GM23248 (cell line): ENCODE results near the gene BTBD3. TPM values are rescaled to one million over a fixed set of nuclear protein-coding genes. Genes with fewer than 3 reads are reported as not detected.

Experiments
- DNase-seq: peaks from one replicate; pipeline ENCODE4 v3.0.0-alpha.2; 2015
- H2AFZ ChIP-seq: fragments of 200-600 bp; sonication (generic); 2 replicates; pipeline ENCODE4 v1.6.1; 2016; ENCODE audit warnings: antibody characterized with exemption
- H3F3A ChIP-seq: fragments of 200-600 bp; sonication (generic); 2 replicates; pipeline ENCODE4 v1.6.1; 2016; ENCODE audit warnings: mild to moderate bottlenecking, antibody characterized with exemption, mixed run types; ENCODE audit not compliant: insufficient read depth
- H3K27ac ChIP-seq: fragments of 200-600 bp; sonication (generic); 2 replicates; pipeline ENCODE4 v1.5.1; 2016; ENCODE audit warnings: mild to moderate bottlenecking
- H3K27me3 ChIP-seq: fragments of 200-600 bp; sonication (generic); replicated peaks from 2 replicates; pipeline ENCODE4 v1.6.1; 2016; ENCODE audit warnings: mild to moderate bottlenecking; ENCODE audit not compliant: insufficient read depth
- H3K36me3 ChIP-seq: fragments of 200-600 bp; sonication (generic); 2 replicates; pipeline ENCODE4 v1.6.1; 2016; ENCODE audit warnings: low read depth, mild to moderate bottlenecking
- H3K4me1 ChIP-seq: fragments of 200-600 bp; sonication (generic); 2 replicates; pipeline ENCODE4 v1.6.1; 2016; ENCODE audit warnings: mild to moderate bottlenecking; ENCODE audit not compliant: insufficient read depth
- H3K4me2 ChIP-seq: fragments of 200-600 bp; sonication (generic); one replicate; pipeline ENCODE4 v1.6.1; 2016; ENCODE audit warnings: mild to moderate bottlenecking; ENCODE audit not compliant: unreplicated experiment
- H3K4me3 ChIP-seq: fragments of 200-600 bp; sonication (generic); 2 replicates; pipeline ENCODE4 v1.5.1; 2016; ENCODE audit warnings: mild to moderate bottlenecking
- H3K79me2 ChIP-seq: fragments of 200-600 bp; sonication (generic); 2 replicates; pipeline ENCODE4 v1.6.1; 2016; ENCODE audit warnings: mild to moderate bottlenecking; ENCODE audit not compliant: insufficient read depth
- H3K9ac ChIP-seq: fragments of 200-600 bp; sonication (generic); 2 replicates; pipeline ENCODE4 v1.6.1; 2016; ENCODE audit warnings: mild to moderate bottlenecking
- H3K9me2 ChIP-seq: fragments of 200-600 bp; sonication (generic); 2 replicates; pipeline ENCODE4 v1.6.1; 2016; ENCODE audit warnings: mixed run types, mild to moderate bottlenecking, moderate library complexity; ENCODE audit not compliant: insufficient read depth
- H3K9me3 ChIP-seq: fragments of 200-600 bp; sonication (generic); one replicate; pipeline ENCODE4 v1.6.1; 2017; ENCODE audit warnings: low read depth
- H4K20me1 ChIP-seq: fragments of 200-600 bp; sonication (generic); 2 replicates; pipeline ENCODE4 v1.6.0; 2016; ENCODE audit not compliant: insufficient read depth
- EZH2 ChIP-seq: fragments of 200-600 bp; sonication (generic); IDR thresholded peaks from 2 replicates; pipeline ENCODE4 v1.6.1; 2018; ENCODE audit warnings: antibody characterized with exemption, mild to moderate bottlenecking; ENCODE audit not compliant: insufficient read depth, poor library complexity, severe bottlenecking
- EZH2phosphoT487 ChIP-seq: fragments of 200-600 bp; sonication (generic); IDR thresholded peaks from 2 replicates; pipeline ENCODE4 v1.6.1; 2018; ENCODE audit warnings: antibody characterized with exemption, moderate library complexity, mild to moderate bottlenecking, low read depth; ENCODE audit not compliant: insufficient read depth
- WGBS, 2 experiments: methylation state at CpG; one replicate each; pipeline ENCODE4 v1.1.6; 2015 to 2017; ENCODE audit warnings: low lambda C conversion rate in 2 of 2, low coverage in 1 of 2; ENCODE audit errors: missing lambda C conversion rate in 2 of 2; 5-methylcytosine and 5-hydroxymethylcytosine counted together
- in situ Hi-C: fragments of 300-500 bp; cut with MboI; formaldehyde crosslinking; loops from 2 replicates; pipeline ENCODE4 v1.15.0; 2020
- polyA plus RNA-seq: library from polyadenylated mRNA; unstranded; fragments of >200 nt; fragmentation: Nextera tagmentation; extraction: Ambion mirVana; gene quantifications from 2 replicates; pipeline ENCODE4 v1.2.1, GENCODE V29; 2016
- total RNA-seq: library from RNA; depleted of rRNA; stranded (reverse); fragments of >200 nt; shearing (Covaris generic); gene quantifications from 2 replicates; pipeline ENCODE4 v1.2.3, GENCODE V29; 2014

The BTBD3 gene
- total and polyA plus RNA-seq, 2 experiments from 2014 or later, result 12.5 to 30.5 TPM

GRCh38 chr20:11965602-11966001, 47.9 kb downstream of the BTBD3 start:
- H3F3A ChIP-seq, result no peaks in the 10 kb centered on the region
- no peaks in the 10 kb centered on the region for H3K4me1 ChIP-seq
- peaks cover 6% of the 10 kb centered on the region for H3K27me3 ChIP-seq
- H3K36me3 ChIP-seq, result no peaks in the 10 kb centered on the region
- H3K9me3 ChIP-seq, result no peaks in the 10 kb centered on the region
- DNase-seq, result peak; percentile 11
- H3K27ac ChIP-seq, result no peak overlapping the region
- 17 to 27% methylated on average over 1 of the region's 1 CpG for WGBS, 2 experiments
- no peaks in the 10 kb centered on the region for H4K20me1 ChIP-seq
- no peaks in the 10 kb centered on the region for H3K79me2 ChIP-seq
- H3K4me3 ChIP-seq, result no peak overlapping the region
- no peak overlapping the region for H2AFZ ChIP-seq
- no peaks in the 10 kb centered on the region for H3K9me2 ChIP-seq
- in situ Hi-C loops, result no loop called here
- no peak overlapping the region for H3K9ac ChIP-seq
- TF ChIP-seq EZH2, result no peak
- no peak for TF ChIP-seq EZH2phosphoT487
- no peak overlapping the region for H3K4me2 ChIP-seq

GRCh38 chr20:11966186-11966585, 48.5 kb downstream of the BTBD3 start:
- Histone ChIP-seq H3K36me3 (no peaks in the 10 kb centered on the region), H4K20me1 (no peaks in the 10 kb centered on the region), H3K9me3 (no peaks in the 10 kb centered on the region), H3K79me2 (no peaks in the 10 kb centered on the region), H3K9ac (no peak overlapping the region), H3K4me3 (no peak overlapping the region), H2AFZ (no peak overlapping the region), H3F3A (no peaks in the 10 kb centered on the region), H3K4me1 (no peaks in the 10 kb centered on the region), H3K9me2 (no peaks in the 10 kb centered on the region), H3K4me2 (no peak overlapping the region), H3K27ac (no peak overlapping the region), H3K27me3 (peaks cover 6% of the 10 kb centered on the region)
- DNase-seq, result no peak
- in situ Hi-C loops, result no loop called here
- TF ChIP-seq EZH2 (no peak), EZH2phosphoT487 (no peak)
- 4 to 11% methylated on average over 3 of the region's 3 CpGs for WGBS, 2 experiments

GRCh38 chr20:11970243-11970836, 52.6 kb downstream of the BTBD3 start:
- no peaks in the 10 kb centered on the region for H3K79me2 ChIP-seq
- WGBS, 2 experiments, result 34 to 37% methylated on average over 3 of the region's 3 CpGs
- no peak overlapping the region for H2AFZ ChIP-seq
- H3K4me2 ChIP-seq, result no peak overlapping the region
- TF ChIP-seq EZH2phosphoT487 (no peak), EZH2 (no peak)
- no peaks in the 10 kb centered on the region for H3K9me2 ChIP-seq
- H3F3A ChIP-seq, result no peaks in the 10 kb centered on the region
- H4K20me1 ChIP-seq, result no peaks in the 10 kb centered on the region
- no peak overlapping the region for H3K9ac ChIP-seq
- in situ Hi-C loops, result no loop called here
- peaks cover 6% of the 10 kb centered on the region for H3K27me3 ChIP-seq
- H3K27ac ChIP-seq, result no peak overlapping the region
- H3K36me3 ChIP-seq, result no peaks in the 10 kb centered on the region
- H3K4me3 ChIP-seq, result no peak overlapping the region
- no peaks in the 10 kb centered on the region for H3K4me1 ChIP-seq
- DNase-seq, result no peak
- H3K9me3 ChIP-seq, result no peaks in the 10 kb centered on the region

GRCh38 chr20:11972478-11972877, 54.8 kb downstream of the BTBD3 start:
- Histone ChIP-seq H3K27ac (no peak overlapping the region), H3K4me3 (no peak overlapping the region), H3K36me3 (no peaks in the 10 kb centered on the region), H3K4me1 (no peaks in the 10 kb centered on the region), H3K4me2 (no peak overlapping the region), H3K27me3 (peaks cover 6% of the 10 kb centered on the region), H3K9ac (no peak overlapping the region), H3K9me3 (no peaks in the 10 kb centered on the region), H3K9me2 (no peaks in the 10 kb centered on the region), H3F3A (no peaks in the 10 kb centered on the region), H4K20me1 (no peaks in the 10 kb centered on the region), H3K79me2 (no peaks in the 10 kb centered on the region), H2AFZ (no peak overlapping the region)
- 13 to 29% methylated on average over 2 of the region's 2 CpGs for WGBS, 2 experiments
- in situ Hi-C loops, result no loop called here
- no peak for DNase-seq
- TF ChIP-seq EZH2 (no peak), EZH2phosphoT487 (no peak)
